Measurements from ENCODE around the gene NFKB2. TPM values are rescaled to one million over a fixed set of nuclear protein-coding genes. Genes with fewer than 3 reads are reported as not detected.

The NFKB2 gene
- total RNA-seq, 1 donor from 2014 or later = 89.2 TPM

DNA sequence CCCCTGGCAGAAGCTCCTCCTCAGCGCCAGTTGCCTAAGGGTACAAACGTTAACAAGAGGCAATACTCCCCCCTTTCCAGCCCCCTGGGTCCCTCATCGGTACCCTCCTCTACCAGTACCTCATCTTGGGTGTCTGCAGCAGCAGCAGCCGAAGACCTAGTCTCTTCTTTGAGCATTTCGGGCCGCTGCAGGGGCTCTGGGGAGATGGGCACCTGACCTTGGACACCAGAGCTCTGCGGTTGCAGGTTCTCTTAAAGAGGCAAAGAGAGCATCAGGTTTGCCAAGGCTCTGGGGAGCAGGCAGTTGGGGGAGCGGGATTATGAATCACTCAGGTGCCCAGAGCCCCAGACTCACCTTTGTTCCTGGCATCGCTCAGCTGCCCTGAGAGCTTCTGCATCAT lies 28.6 kb downstream of the NFKB2 start:
- H3K9me3 ChIP-seq = no peaks in the 10 kb centered on the region
- H3K27me3 ChIP-seq = no peaks in the 10 kb centered on the region
- H3K4me3 ChIP-seq = no peak overlapping the region
- H3K4me1 ChIP-seq = peaks cover 16 to 23% of the 10 kb centered on the region in 2 donors
- intact Hi-C loops (cut with DNase I) = no loop called here
- DNase-seq (ENCODE audit: low spot score in 2 of 2) = no peak
- H3K27ac ChIP-seq = no peak overlapping the region
- TF ChIP-seq, protein P1, sequence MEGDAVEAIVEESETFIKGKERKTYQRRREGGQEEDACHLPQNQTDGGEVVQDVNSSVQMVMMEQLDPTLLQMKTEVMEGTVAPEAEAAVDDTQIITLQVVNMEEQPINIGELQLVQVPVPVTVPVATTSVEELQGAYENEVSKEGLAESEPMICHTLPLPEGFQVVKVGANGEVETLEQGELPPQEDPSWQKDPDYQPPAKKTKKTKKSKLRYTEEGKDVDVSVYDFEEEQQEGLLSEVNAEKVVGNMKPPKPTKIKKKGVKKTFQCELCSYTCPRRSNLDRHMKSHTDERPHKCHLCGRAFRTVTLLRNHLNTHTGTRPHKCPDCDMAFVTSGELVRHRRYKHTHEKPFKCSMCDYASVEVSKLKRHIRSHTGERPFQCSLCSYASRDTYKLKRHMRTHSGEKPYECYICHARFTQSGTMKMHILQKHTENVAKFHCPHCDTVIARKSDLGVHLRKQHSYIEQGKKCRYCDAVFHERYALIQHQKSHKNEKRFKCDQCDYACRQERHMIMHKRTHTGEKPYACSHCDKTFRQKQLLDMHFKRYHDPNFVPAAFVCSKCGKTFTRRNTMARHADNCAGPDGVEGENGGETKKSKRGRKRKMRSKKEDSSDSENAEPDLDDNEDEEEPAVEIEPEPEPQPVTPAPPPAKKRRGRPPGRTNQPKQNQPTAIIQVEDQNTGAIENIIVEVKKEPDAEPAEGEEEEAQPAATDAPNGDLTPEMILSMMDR (IDR thresholded peaks at IDR 0.05) = no peak
- peaks cover 11 to 15% of the 10 kb centered on the region in 2 donors for H3K36me3 ChIP-seq

DNA sequence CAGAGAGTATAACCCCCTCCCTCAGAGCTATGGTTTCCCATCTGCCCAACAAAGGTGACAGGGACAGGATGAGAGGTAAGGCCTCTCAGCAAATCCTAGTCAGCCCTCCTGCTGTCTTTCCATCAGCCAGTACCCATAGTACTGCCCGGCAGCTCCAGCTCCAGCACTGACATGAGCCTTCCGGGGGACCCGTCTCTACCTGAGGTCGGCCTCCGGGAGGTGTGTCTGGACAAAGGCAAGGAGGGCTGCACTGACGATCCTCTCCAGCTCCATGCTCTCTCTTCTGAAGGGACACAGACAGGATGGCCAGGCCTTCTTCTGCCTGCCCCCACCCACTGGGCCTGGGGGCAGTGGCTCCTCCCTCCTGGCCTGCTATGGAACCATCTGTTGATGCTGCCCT lies 29.4 kb downstream of the NFKB2 start:
- Histone ChIP-seq H3K36me3 (peaks cover 11 to 15% of the 10 kb centered on the region in 2 donors), H3K4me3 (no peak overlapping the region), H3K27ac (no peak overlapping the region), H3K9me3 (no peaks in the 10 kb centered on the region), H3K27me3 (no peaks in the 10 kb centered on the region), H3K4me1 (peaks cover 8 to 16% of the 10 kb centered on the region in 2 donors)
- no peak for DNase-seq (ENCODE audit: low spot score in 2 of 2)
- TF ChIP-seq, protein P1 (IDR thresholded peaks at IDR 0.05) = no peak
- intact Hi-C loops (cut with DNase I) = no loop called here

DNA sequence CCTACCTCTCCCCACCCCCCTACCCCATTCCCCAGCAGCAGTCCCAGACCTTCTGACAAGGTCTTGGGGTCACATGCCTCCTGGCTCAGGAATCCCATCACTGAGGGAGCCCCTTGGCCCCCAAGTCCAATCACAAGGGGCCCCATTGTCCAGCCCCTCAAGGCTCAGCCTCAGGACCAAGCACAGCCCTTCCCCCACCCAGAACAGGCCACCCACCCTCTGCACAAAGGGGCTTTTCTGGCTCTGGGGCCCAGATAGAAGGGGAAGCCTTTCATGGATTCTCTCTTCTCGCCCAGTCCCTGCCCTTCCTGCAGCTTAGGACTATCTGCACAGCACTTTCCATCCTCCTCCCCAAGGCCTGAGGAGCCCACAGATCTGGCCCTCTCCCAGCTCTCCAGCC lies 29.9 kb downstream of the NFKB2 start:
- no peak overlapping the region for H3K27ac ChIP-seq
- peaks cover 3 to 12% of the 10 kb centered on the region in 2 donors for H3K4me1 ChIP-seq
- TF ChIP-seq, protein P1 (IDR thresholded peaks at IDR 0.05) = no peak
- H3K27me3 ChIP-seq = no peaks in the 10 kb centered on the region
- H3K36me3 ChIP-seq = peaks cover 11 to 15% of the 10 kb centered on the region in 2 donors
- H3K4me3 ChIP-seq = no peak overlapping the region
- no peaks in the 10 kb centered on the region for H3K9me3 ChIP-seq
- intact Hi-C loops (cut with DNase I) = no loop called here
- no peak for DNase-seq (ENCODE audit: low spot score in 2 of 2)

DNA sequence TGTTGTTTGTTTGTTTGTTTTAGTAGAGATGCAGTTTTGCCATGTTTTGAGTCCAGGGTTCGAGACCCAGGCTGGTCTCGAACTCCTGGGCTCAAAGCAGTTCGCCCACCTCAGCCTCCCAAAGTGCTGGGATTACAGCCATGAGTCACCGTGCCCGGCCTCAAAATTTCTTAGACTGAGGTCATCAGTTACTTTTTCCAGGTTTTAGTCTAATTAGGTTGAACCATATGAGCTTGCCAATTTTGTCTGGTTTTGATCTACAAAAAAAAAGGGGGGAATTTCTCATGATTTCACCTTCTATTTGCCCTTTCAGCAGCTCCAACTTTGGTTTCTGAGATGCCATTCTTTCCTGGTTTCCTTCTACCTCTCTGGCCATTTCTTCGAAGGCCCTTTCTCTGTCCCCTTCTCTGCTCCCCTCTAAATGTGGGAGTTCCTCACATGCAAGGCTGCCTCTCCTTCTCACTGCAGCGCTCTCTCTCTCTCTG lies 31.3 kb downstream of the NFKB2 start:
- DNase-seq (ENCODE audit: low spot score in 2 of 2) = no peak
- Histone ChIP-seq H3K27me3 (no peaks in the 10 kb centered on the region), H3K27ac (no peak overlapping the region), H3K36me3 (peaks cover 11 to 15% of the 10 kb centered on the region in 2 donors), H3K9me3 (no peaks in the 10 kb centered on the region), H3K4me1 (peaks cover 7 to 18% of the 10 kb centered on the region in 2 donors), H3K4me3 (no peak overlapping the region)
- TF ChIP-seq, protein P1 (IDR thresholded peaks at IDR 0.05) = no peak
- intact Hi-C loops (cut with DNase I) = no loop called here

DNA sequence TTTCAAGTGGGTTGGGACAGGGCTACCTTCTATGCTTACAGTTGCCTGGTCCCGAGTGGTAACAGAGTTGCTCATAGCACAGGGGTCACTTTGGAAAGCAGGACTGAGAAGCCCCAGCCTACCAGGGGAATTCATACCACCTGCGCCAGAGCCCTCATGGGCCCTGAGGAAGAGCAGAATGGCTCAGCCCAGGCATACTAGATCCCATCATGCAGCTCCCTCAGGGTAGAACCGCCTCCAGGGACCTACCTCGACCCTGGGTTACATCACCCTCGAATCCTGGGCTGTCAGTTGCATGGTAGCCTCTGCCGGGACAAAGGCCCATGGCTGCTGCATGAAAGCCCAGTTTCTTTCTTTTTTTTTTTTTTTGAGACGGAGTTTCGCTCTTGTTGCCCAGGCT lies 34.0 kb downstream of the NFKB2 start:
- intact Hi-C loops (cut with DNase I) = no loop called here
- H3K36me3 ChIP-seq = peaks cover 2 to 5% of the 10 kb centered on the region in 2 donors
- TF ChIP-seq, protein P1 (IDR thresholded peaks at IDR 0.05) = no peak
- H3K27ac ChIP-seq = no peak overlapping the region
- H3K9me3 ChIP-seq = no peaks in the 10 kb centered on the region
- H3K4me1 ChIP-seq = peaks cover 6 to 10% of the 10 kb centered on the region in 2 donors
- no peak overlapping the region for H3K4me3 ChIP-seq
- no peak for DNase-seq (ENCODE audit: low spot score in 2 of 2)
- H3K27me3 ChIP-seq = no peaks in the 10 kb centered on the region
